Common myeloid progenitor, CD34-positive (primary cell): ENCODE results near the gene METTL17.

Source experiments
- CTCF ChIA-PET: fragments of 350-600 bp; sonication (Branson Sonifier 250); formaldehyde crosslinking; loops from one replicate; lab custom pipeline; 2021; ENCODE audit warnings: antibody characterized with exemption; lab: Charles Lee
- POLR2A ChIA-PET: fragments of 350-600 bp; sonication (Branson Sonifier 250); formaldehyde crosslinking; loops from one replicate; lab custom pipeline; 2021; ENCODE audit warnings: antibody characterized with exemption; lab: Charles Lee
- DNase-seq, 3 donors: peaks; one replicate each; pipeline versions ENCODE4 v3.0.0 to v3.0.0-alpha.2; 2013
- H3K27ac ChIP-seq, 2 experiments: 1 replicate in 1 of 2; 2 replicates in 1 of 2; pipeline ENCODE4 v1.7.0; 2013; ENCODE audit warnings: inconsistent platforms in 2 of 2, low read length in 2 of 2, mild to moderate bottlenecking in 2 of 2, low read depth in 1 of 2, moderate library complexity in 1 of 2; ENCODE audit not compliant: severe bottlenecking in 2 of 2, insufficient read depth in 1 of 2, poor library complexity in 1 of 2
- H3K27me3 ChIP-seq, 5 experiments: replicated peaks in 2 of 5; 1 replicate in 3 of 5; 2 replicates in 2 of 5; pipeline versions ENCODE4 v1.6.1 to v1.7.0; 2013; ENCODE audit warnings: low read length in 4 of 5, mild to moderate bottlenecking in 2 of 5, moderate library complexity in 2 of 5, inconsistent platforms in 1 of 5; ENCODE audit not compliant: insufficient read depth in 5 of 5, control insufficient read depth in 4 of 5
- H3K36me3 ChIP-seq, 4 experiments: 1 replicate in 2 of 4; 2 replicates in 2 of 4; pipeline versions ENCODE4 v1.6.1 to v1.7.0; 2013; ENCODE audit warnings: low read length in 3 of 4, control low read depth in 1 of 4, mild to moderate bottlenecking in 1 of 4; ENCODE audit not compliant: control insufficient read depth in 4 of 4, insufficient read depth in 4 of 4
- H3K4me1 ChIP-seq, 4 experiments: 1 replicate in 3 of 4; 2 replicates in 1 of 4; pipeline versions ENCODE4 v1.6.1 to v1.7.1; 2013; ENCODE audit warnings: low read length in 3 of 4, mild to moderate bottlenecking in 3 of 4, control low read depth in 1 of 4, inconsistent platforms in 1 of 4, moderate library complexity in 1 of 4; ENCODE audit not compliant: control insufficient read depth in 4 of 4, insufficient read depth in 4 of 4; ENCODE audit errors: control extremely low read depth in 1 of 4
- H3K4me3 ChIP-seq, 7 experiments: 1 replicate in 4 of 7; 2 replicates in 3 of 7; pipeline versions ENCODE4 v1.5.1 to v1.7.0; 2013; ENCODE audit warnings: mild to moderate bottlenecking in 7 of 7, low read length in 6 of 7, moderate library complexity in 6 of 7, inconsistent platforms in 2 of 7, low read depth in 2 of 7, control low read depth in 1 of 7; ENCODE audit not compliant: insufficient read depth in 4 of 7, control insufficient read depth in 1 of 7; ENCODE audit errors: extremely low read depth in 1 of 7
- H3K9me3 ChIP-seq, 5 experiments: 1 replicate in 4 of 5; 2 replicates in 1 of 5; pipeline versions ENCODE4 v1.6.1 to v1.7.1; 2013; ENCODE audit warnings: low read length in 4 of 5, mild to moderate bottlenecking in 2 of 5, inconsistent platforms in 1 of 5, low read depth in 1 of 5, moderate library complexity in 1 of 5; ENCODE audit not compliant: control insufficient read depth in 4 of 5, insufficient read depth in 2 of 5; ENCODE audit errors: control extremely low read depth in 1 of 5
- WGBS: methylation state at CpG from one replicate; pipeline ENCODE4 v1.1.5; 2013; ENCODE audit not compliant: insufficient coverage; 5-methylcytosine and 5-hydroxymethylcytosine counted together

METTL17 gene

GRCh38 chr14:21022686-21023085 lies 32.9 kb downstream of the METTL17 start:
- DNase-seq, result no peak
- peaks cover 0 to 23% (median 6%) of the 10 kb centered on the region in 5 experiments for H3K27me3 ChIP-seq
- ChIA-PET POLR2A (no interaction called here), CTCF (interaction anchor here (0.6 to 16.8 kb wide), 6 partner anchors 8 to 82 kb away, joined by 3 to 345 read pairs (median 5); partner anchors contain the start of gene RNASE7)
- no peak overlapping the region for H3K4me3 ChIP-seq
- H3K36me3 ChIP-seq, result peaks cover 0 to 15% (median 1%) of the 10 kb centered on the region in 4 experiments
- 100% methylated on average over 5 of the region's 5 CpGs for WGBS
- no peak overlapping the region for H3K27ac ChIP-seq
- H3K9me3 ChIP-seq, result no peaks in the 10 kb centered on the region
- peaks cover 3 to 26% (median 15%) of the 10 kb centered on the region in 4 experiments for H3K4me1 ChIP-seq

- Histone ChIP-seq H3K27me3 (peaks cover 0 to 23% (median 6%) of the 10 kb centered on the region in 5 experiments), H3K9me3 (no peaks in the 10 kb centered on the region), H3K4me3 (no peak overlapping the region), H3K36me3 (peaks cover 0 to 15% (median 1%) of the 10 kb centered on the region in 4 experiments), H3K27ac (no peak overlapping the region), H3K4me1 (peaks cover 3 to 26% (median 15%) of the 10 kb centered on the region in 4 experiments)
- no peak for DNase-seq
- ChIA-PET CTCF (interaction anchor here (0.6 to 16.8 kb wide), 6 partner anchors 8 to 82 kb away, joined by 3 to 345 read pairs (median 5); partner anchors contain the start of gene RNASE7), POLR2A (no interaction called here)
- no CpG with 5 or more reads among the region's 7 CpGs for WGBS
These were observed 33.4 kb downstream of the METTL17 start for GRCh38 chr14:21023174-21023573.

GRCh38 chr14:21023817-21024584 lies 34.2 kb downstream of the METTL17 start:
- Histone ChIP-seq H3K4me1 (peaks cover 3 to 26% (median 15%) of the 10 kb centered on the region in 4 experiments), H3K36me3 (peaks cover 0 to 11% (median 1%) of the 10 kb centered on the region in 4 experiments), H3K27ac (peak overlapping the region in 1 of 2 experiments; percentile 49), H3K4me3 (peak overlapping the region; percentile 51 to 89 (median 60)), H3K9me3 (no peaks in the 10 kb centered on the region), H3K27me3 (peaks cover 0 to 23% (median 6%) of the 10 kb centered on the region in 5 experiments)
- ChIA-PET CTCF (interaction anchor here (0.6 to 16.8 kb wide), 7 partner anchors 9 to 81 kb away, joined by 3 to 345 read pairs (median 6); partner anchors contain the start of gene RNASE7), POLR2A (no interaction called here)
- WGBS, result 27% methylated on average over 9 of the region's 17 CpGs
- peak in 1 of 3 donors; percentile 10 for DNase-seq

GRCh38 chr14:21024585-21025370 lies 35.0 kb downstream of the METTL17 start, which contains the start of gene NDRG2:
TSS of gene NDRG2 (minus strand) at chr14:21025061. CDS start at chr14:21023315, 1,746 bp downstream.
- peak within 1 kb of the TSS in 1 of 2 experiments; percentile 49 for H3K27ac ChIP-seq
- 0% methylated on average over 38 of the region's 72 CpGs for WGBS
- H3K9me3 ChIP-seq, result no peaks in the 10 kb centered on the region
- H3K4me1 ChIP-seq, result peaks cover 3 to 26% (median 12%) of the 10 kb centered on the region in 4 experiments
- peak within 1 kb of the TSS; percentile 51 to 89 (median 62) for H3K4me3 ChIP-seq
- CTCF ChIA-PET, result interaction anchor here (0.6 to 1.0 kb wide), 3 partner anchors 9 to 15 kb away, joined by 3 to 7 read pairs (median 3); no protein-coding TSS in a partner anchor
- peaks cover 0 to 3% (median 1%) of the 10 kb centered on the region in 4 experiments for H3K36me3 ChIP-seq
- peaks cover 0 to 23% (median 6%) of the 10 kb centered on the region in 5 experiments for H3K27me3 ChIP-seq
- POLR2A ChIA-PET, result no interaction called here
- DNase-seq, result peak; percentile 58 to 81 (median 74)

- H3K27me3 ChIP-seq, result peaks cover 0 to 23% (median 6%) of the 10 kb centered on the region in 5 experiments
- POLR2A ChIA-PET, result interaction anchor here (1.6 kb wide), 1 partner anchor 19 kb away, joined by 3 read pairs; no protein-coding TSS in a partner anchor
- H3K4me1 ChIP-seq, result peaks cover 3 to 26% (median 12%) of the 10 kb centered on the region in 4 experiments
- H3K27ac ChIP-seq, result peak overlapping the region in 1 of 2 experiments; percentile 40
- no peaks in the 10 kb centered on the region for H3K9me3 ChIP-seq
- WGBS, result 5% methylated on average over 34 of the region's 58 CpGs
- CTCF ChIA-PET, result interaction anchor here (1.0 to 5.5 kb wide), 5 partner anchors 9 to 167 kb away, joined by 3 to 63 read pairs (median 3); no protein-coding TSS in a partner anchor
- H3K36me3 ChIP-seq, result peaks cover 0 to 2% (median 0%) of the 10 kb centered on the region in 4 experiments
- H3K4me3 ChIP-seq, result peak overlapping the region; percentile 42 to 89 (median 62)
- DNase-seq, result peak in 2 of 3 donors; percentile 25 to 64
These were observed 35.8 kb downstream of the METTL17 start for GRCh38 chr14:21025371-21026273.
